Activated T-cell treated with anti-CD3 and anti-CD28 coated beads for 24 hours (primary cell): ENCODE measurements around the gene RXRB.
"Not testable (repeated sequence)": the region's sequence is repeated elsewhere in the genome, so short reads cannot be mapped to it uniquely, and the experiment has no call there.

Source experiments
- DNase-seq: peaks from one replicate; pipeline ENCODE4 v3.0.0-alpha.2; 2020; ENCODE audit warnings: low read depth

Gene RXRB

GRCh38 chr6:33200219-33201146 is at the start of gene RXRB, which contains the start of gene SLC39A7:
Gene RXRB, minus strand, starts transcription at chr6:33200665. Its CDS starts 189 bp downstream, at chr6:33200476.
Gene SLC39A7, plus strand, starts transcription at chr6:33200867. Its CDS starts 379 bp downstream, at chr6:33201246.
- DNase-seq: peak; percentile 99

- no peak for DNase-seq
Observed at GRCh38 chr6:33249732-33250630, 49.5 kb upstream of the RXRB start.

GRCh38 chr6:33248932-33249731 is 48.7 kb upstream of the RXRB start:
- DNase-seq: peak; percentile 94

GRCh38 chr6:33248643-33248931 is 48.1 kb upstream of the RXRB start:
- DNase-seq: no peak

- peak; percentile 90 for DNase-seq
Observed at GRCh38 chr6:33247977-33248642, 47.6 kb upstream of the RXRB start.

GRCh38 chr6:33243476-33243875 is 43.0 kb upstream of the RXRB start:
- DNase-seq: no peak

GRCh38 chr6:33241968-33242367 is 41.5 kb upstream of the RXRB start:
- DNase-seq: no peak

- DNase-seq: no peak
Observed at GRCh38 chr6:33237741-33238140, 37.3 kb upstream of the RXRB start.

GRCh38 chr6:33236852-33237251 is 36.4 kb upstream of the RXRB start:
- no peak for DNase-seq

GRCh38 chr6:33236328-33236727 is 35.9 kb upstream of the RXRB start:
- DNase-seq: no peak

GRCh38 chr6:33235221-33235634 is 34.8 kb upstream of the RXRB start:
- DNase-seq: no peak

GRCh38 chr6:33226503-33227120 is 26.1 kb upstream of the RXRB start:
- not testable (repeated sequence) for DNase-seq

- DNase-seq: no peak
Observed at GRCh38 chr6:33217681-33218080, 17.2 kb upstream of the RXRB start.

GRCh38 chr6:33217246-33217645 is 16.8 kb upstream of the RXRB start:
- no peak for DNase-seq

- DNase-seq: no peak
Observed at GRCh38 chr6:33216117-33216649, 15.7 kb upstream of the RXRB start.

GRCh38 chr6:33215271-33216116 is 15.0 kb upstream of the RXRB start:
- no peak for DNase-seq

- DNase-seq: no peak
Observed at GRCh38 chr6:33213989-33214335, 13.5 kb upstream of the RXRB start.

GRCh38 chr6:33213166-33213988 is 12.9 kb upstream of the RXRB start:
- no peak for DNase-seq

GRCh38 chr6:33212857-33213165 is 12.3 kb upstream of the RXRB start:
- no peak for DNase-seq
